ENCODE measurements around the gene STX1A.

GRCh38 chr7:73712773-73713172 lies 6.7 kb downstream of the STX1A start:
- TF ChIP-seq RELA (CRISPR knock-in tag; IDR thresholded peaks at IDR 0.05; ENCODE audit: borderline replicate concordance) = no peak
- TF ChIP-seq, protein P1, sequence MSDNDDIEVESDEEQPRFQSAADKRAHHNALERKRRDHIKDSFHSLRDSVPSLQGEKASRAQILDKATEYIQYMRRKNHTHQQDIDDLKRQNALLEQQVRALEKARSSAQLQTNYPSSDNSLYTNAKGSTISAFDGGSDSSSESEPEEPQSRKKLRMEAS (CRISPR knock-in tag; IDR thresholded peaks at IDR 0.05) = no peak
- no peak for TF ChIP-seq JUN (CRISPR knock-in tag; IDR thresholded peaks at IDR 0.05)
- no peak for TF ChIP-seq TEAD1 (CRISPR knock-in tag; IDR thresholded peaks at IDR 0.05)
- TF ChIP-seq CTCF (IDR thresholded peaks at IDR 0.05) = no peak
- no peak for TF ChIP-seq TEAD4 (CRISPR knock-in tag; IDR thresholded peaks at IDR 0.05)
- no peak for TF ChIP-seq ZBTB21 (CRISPR knock-in tag; IDR thresholded peaks at IDR 0.05; ENCODE audit: borderline replicate concordance)
- TF ChIP-seq ZNF121 (CRISPR knock-in tag; IDR thresholded peaks at IDR 0.05) = no peak
